Measurements from ENCODE around the gene DENND2A.
"Not testable (repeated sequence)": the region's sequence is repeated elsewhere in the genome, so short reads cannot be mapped to it uniquely, and the experiment has no call there.

Gene DENND2A

GRCh38 chr7:140584195-140584851 is 56.3 kb downstream of the DENND2A start:
- no peak for DNase-seq

- DNase-seq = no peak
These were observed 59.2 kb downstream of the DENND2A start for GRCh38 chr7:140581411-140581810.

DNA sequence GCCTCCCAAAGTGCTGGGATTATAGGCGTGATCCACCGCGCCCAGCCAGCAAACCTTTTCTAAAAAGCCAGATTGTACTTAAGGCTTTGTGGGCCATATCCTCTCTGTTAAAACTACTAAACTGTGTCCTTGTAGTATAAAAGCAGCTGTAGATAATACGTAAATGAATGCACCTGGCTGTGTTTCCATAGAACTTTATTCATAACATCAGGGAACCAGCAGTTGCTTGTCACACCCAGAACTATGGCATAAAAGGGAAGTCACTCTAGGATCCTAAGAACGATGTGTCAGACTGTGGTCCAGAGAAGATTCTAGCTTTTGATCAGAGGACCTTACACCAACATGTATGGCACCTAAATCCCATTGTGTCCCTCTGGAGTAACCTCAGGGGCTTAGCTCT is 63.0 kb downstream of the DENND2A start:
- DNase-seq = no peak

DNA sequence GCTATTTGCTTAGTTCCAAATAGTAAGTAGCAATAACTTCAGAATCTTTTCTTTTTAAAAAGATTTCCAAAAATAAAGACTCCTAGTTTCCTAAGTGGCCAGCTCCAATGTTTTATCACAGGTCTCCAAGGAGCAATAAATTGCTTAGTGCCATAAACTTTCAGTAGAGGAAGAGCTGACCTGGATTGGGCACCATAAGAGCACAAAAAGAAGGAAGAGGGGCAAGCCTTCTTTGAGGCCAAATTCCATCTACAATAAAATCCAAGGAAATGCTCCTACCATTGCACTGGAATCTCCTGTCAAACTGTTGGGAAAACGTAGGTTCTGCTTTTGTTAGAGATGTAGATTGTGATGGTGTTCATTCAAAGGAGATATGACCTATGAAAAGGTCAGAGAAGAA is 64.0 kb downstream of the DENND2A start:
- DNase-seq = no peak

GRCh38 chr7:140571538-140572122 is 69.0 kb downstream of the DENND2A start:
- DNase-seq = no peak

DNA sequence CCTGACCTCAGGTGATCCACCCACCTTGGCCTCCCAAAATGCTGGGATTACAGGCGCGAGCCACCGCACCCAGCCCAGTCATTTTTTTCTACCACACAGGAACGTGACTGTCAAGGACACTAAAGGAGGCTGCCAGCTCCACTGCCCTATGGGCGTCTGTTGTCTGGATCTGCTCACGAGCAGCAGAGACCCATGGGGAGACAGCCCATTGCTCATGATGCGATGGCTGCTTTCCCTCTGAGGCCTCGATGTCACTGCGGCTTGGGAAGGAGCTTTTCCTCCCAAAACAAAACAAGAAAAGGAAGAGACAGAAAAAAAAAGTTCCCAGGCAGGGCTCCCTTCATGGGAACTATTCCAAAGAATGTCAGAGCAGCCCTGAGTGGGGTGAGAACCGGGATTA is 70.5 kb downstream of the DENND2A start:
- DNase-seq = no peak

GRCh38 chr7:140568021-140568813 is 72.4 kb downstream of the DENND2A start:
- no peak for DNase-seq

- DNase-seq = not testable (repeated sequence)
These were observed 74.4 kb downstream of the DENND2A start for GRCh38 chr7:140566186-140566585.

DNA sequence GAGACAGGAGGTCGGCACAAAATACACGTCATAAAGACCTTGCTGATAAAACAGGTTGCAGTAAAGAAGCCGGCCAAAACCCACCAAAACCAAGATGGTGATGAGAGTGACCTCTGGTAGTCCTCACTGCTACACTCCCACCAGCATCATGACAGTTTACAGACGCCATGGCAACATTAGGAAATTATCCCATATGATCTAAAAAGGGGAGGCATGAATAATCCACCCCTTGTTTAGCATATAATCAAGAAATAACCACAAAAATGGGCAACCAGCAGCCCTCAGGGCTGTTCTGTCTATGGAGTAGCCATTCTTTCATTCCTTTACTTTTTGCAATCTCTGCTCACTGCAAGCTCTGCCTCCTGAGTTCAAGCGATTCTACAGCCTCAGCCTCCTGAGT is 74.9 kb downstream of the DENND2A start:
- not testable (repeated sequence) for DNase-seq

DNA sequence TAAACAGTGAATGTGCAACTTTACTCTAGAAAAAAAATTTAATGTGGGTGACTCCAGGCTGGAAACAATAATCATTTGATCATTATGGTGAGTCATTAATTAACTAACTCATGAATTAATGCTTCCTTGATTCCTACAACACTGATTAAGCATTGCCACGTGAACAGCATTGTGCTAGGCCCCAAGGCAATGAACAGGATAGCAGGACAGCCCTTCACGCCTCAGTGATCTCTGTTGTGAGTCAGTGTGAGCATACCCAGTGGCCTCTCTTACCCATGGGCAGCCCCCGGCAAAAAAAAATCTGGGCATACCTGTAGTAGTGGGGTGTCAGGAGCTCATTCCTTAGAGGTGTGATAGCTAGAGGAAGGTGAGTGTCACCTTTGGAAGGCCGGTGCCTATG is 76.0 kb downstream of the DENND2A start:
- DNase-seq = no peak

GRCh38 chr7:140562926-140563481 is 77.6 kb downstream of the DENND2A start:
- DNase-seq = no peak

DNA sequence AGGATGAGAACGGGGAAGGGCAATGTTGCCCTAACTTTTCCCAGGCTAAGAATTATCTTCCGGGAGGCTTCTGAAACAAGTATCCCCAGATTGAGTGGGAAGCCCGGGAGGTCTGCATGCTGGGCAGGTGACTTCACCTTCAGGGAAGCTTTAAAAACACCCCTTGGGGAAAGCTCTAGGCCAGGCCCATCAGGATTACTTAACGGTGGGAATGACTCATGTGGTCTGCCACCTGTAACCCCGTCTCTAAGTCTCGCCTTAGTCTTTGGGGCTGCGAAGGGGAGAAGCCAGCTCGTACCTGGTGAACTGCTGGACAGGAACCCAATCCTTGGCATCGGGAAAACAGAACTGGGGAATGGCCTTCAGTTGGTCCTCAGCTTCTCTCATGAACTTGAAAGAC is 81.2 kb downstream of the DENND2A start:
- no peak for DNase-seq

- no peak for DNase-seq
These were observed 82.6 kb downstream of the DENND2A start for GRCh38 chr7:140557809-140558518.

DNA sequence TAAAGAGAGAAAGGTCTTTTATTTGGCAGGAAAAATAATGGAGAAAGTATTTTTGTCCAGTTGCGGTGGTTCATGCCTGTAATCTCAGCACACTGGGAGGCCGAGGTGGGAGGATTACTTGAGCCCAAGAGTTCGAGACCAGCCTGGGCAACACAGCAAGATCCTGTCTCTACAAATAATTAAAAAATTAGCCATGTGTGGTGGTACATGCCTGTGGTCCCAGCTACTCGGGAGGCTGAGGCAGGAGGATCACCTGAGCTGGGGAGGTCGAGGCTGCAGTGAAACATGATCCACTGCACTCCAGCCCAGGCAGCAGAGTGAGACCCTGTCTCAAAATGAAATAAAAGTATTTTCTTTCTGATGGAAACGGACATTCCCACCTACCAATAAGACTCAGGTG is 83.5 kb downstream of the DENND2A start:
- no peak for DNase-seq

DNA sequence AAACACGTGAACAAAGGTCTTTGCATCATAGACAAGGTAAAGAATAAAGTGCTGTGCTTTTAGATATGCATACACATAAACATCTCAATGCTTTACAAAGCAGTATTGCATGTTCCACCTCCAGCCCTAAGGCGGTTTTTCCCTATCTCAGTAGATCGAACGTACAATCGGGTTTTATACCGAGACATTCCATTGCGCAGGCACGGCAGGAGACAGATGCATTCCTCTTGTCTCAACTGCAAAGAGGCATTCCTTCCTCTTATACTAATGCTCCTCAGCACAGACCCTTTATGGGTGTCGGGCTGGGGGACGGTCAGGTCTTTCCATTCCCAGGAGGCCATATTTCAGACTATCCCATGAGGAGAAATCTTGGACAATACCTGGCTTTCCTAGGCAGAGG is 87.4 kb downstream of the DENND2A start:
- DNase-seq = not testable (repeated sequence)

DNA sequence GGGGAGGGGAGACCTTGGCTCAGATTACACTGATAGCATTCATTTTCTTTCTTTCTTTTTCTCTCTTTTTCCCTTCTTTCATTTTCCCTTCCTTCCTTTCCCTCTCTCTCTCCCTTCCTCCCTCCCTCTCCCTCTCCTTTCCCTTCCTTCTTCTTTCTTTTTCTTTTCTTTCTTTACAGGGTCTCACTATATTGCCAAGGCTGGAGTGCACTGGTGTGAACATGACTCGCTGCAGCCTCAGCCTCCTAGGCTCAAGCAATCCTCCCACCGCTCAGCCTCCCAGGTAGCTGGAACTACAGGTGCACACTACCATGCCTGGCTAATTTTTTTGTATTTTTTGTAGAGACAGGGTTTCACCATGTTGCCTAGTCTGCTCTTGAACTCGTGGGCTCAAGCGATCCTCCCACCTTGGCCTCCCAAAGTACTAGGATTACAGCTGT is 88.4 kb downstream of the DENND2A start:
- DNase-seq = no peak

DNA sequence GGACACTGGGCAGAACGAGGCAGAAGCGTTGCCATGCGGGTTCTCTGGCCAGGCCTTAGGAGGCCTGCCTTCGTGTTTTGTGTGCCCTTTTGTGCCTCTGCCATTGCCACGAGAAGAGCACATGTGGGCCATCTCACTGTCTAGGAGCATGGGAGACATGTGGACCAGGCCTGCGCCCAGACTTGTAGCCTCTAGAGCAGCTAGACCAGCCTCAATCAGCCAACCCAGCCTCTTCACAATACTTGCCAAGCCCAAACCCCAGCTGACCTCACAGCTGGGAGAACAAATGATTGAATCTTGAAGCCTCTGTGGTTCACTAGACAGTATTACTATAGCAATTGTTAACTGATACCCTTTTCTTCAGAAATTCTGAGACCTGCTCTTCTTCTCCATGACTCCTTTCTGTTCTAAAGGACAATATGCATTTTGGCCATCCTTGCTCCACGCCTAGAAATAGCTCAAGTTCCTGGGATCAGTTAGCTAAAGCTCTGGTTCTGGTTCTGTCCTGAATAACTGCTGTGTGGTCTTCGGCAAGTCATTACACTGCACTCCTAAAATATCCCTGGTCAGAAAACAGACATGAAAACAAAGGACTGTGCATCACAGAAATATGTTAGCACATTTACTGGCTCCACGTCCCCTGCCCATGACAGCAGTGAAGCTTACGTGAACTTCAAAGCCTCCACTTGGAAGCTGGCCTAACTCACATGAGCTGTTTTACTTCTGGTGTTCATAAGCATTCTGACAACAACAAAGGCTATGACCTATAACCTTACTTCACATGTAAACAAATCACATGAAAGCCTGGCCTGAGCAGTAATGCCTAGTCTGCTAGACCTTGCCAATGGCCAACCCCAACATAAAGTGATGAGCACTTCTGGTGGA is 89.0 kb downstream of the DENND2A start:
- no peak for DNase-seq

DNA sequence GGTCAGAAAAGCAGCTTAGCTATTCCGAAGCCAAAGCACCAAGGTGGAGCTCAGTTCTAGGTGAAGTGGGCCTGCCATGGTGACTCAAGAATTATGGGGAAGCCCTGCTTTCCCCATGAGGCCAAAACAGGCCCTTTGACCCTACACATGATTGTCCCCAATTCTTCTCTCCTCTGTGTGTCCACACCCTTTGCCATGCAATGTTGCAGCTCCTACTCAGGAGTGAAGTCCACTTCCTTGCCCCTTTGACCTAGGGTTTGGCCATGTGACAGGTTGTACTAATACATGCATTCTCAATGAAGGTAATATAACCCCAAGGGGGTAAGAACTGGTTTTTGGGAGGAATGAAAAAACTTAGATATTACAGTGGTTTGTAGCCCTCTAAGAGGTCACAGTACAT is 93.7 kb downstream of the DENND2A start:
- no peak for DNase-seq

DNA sequence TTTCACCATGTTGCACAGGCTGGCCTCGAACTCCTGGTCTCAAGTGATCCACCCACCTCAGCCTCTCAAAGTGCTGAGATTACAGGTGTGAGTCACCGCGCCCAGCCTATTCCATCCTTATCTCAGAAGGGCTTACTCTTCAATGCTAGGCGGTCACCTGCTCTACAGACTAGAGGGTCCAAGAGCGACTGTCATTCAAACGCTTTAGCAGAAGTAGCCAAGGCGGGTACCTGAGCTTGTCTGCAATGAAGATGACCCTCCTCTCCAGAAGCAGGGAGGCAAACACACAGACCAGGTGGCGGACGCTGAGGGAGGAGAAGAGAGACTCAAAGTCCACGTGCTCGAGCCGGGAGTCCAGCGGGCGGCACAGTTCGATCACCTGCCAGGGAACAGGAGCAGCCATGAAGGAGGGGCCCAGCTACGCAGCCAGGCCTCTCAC is 96.2 kb downstream of the DENND2A start:
- DNase-seq = no peak

DNA sequence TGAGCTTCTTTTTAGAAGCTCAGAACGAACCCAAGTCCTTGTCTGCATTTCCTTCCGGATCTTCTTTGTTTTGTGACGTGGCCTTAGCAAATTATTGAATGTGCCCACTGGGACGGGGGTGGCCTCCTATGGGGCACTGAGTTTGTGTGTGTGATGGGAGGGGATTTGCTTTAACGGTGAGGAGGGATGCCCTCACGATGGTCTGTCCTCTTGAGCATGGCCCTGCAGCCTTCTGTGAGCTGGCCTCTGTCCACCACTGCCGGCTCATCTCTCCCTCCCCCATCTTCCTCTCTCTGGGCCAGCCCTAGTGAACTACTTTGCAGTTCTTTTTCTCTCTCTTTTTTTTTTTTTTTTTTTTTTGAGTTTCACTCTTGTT is 98.4 kb downstream of the DENND2A start:
- DNase-seq = no peak

- no peak for DNase-seq
These were observed 98.9 kb downstream of the DENND2A start for GRCh38 chr7:140541513-140542227.

DNA sequence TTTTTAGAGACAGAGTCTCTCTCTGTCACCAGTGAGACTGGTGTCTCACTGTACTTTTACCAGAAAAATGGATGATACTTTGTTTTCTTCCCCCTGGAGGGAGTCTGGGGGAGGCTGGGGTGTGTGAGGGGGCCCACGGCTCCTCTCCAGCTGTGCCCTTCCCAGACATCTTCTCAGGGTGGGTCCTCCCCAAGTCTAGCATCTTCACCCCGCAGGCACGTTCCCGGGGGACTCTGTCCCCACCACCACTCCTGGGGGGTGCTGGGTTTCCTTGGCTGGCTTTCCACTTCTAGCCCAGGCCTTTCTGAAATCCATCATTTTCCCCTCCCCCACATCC is 99.5 kb downstream of the DENND2A start:
- no peak for DNase-seq
